Tibial nerve (tissue), 3 donors: Measurements from ENCODE around the gene CSNK2A1.

ENCODE experiments used
- CTCF ChIP-seq, 5 experiments: fragments of 200-600 bp in 3 of 5; fragments of 450-650 bp in 2 of 5; sonication (generic) in 3 of 5; IDR thresholded peaks; one replicate each; pipeline ENCODE4 v1.5.1; 2016 to 2019; ENCODE audit warnings: antibody characterized with exemption in 5 of 5, mild to moderate bottlenecking in 3 of 5, moderate library complexity in 2 of 5
- POLR2A ChIP-seq, 2 donors: fragments of 450-650 bp; IDR thresholded peaks; one replicate each; pipeline ENCODE4 v1.6.1; 2017; ENCODE audit warnings: antibody characterized with exemption in 2 of 2, mild to moderate bottlenecking in 2 of 2, moderate library complexity in 2 of 2

DNA sequence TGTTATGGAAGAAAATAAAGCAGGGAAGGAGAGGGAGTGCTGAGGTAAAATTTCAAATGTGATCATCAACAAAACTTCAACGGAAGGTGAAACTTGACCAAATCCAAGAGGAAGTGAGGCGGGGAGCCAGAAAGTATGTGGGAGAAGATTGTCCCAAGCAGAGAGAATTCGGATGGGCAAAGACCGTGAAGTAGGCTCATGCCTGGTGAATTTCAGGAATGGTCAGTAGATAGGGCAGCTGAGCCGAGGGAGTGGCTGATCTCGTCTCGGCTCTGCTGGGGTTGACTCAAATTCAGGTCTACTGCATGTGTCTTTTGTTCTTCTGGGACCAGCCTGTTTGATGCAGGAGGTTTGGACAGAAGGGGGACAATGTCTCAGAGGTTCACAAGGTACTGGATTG, 7.0 kb upstream of the CSNK2A1 start:
- TF ChIP-seq CTCF (IDR thresholded peaks at IDR 0.05) (no peak), POLR2A (IDR thresholded peaks at IDR 0.05) (no peak)
